GM12873 (cell line): ENCODE results near the gene ELOA.

Experiments used
- TF ChIP-seq, protein P1 (sequence below): IDR thresholded peaks from 2 replicates; pipeline ENCODE4 v1.5.1; 2012; ENCODE audit warnings: low read depth, mild to moderate bottlenecking, moderate library complexity, low read length, control low read depth; ENCODE audit not compliant: insufficient read depth; ENCODE audit errors: missing control alignments

The ELOA gene

DNA sequence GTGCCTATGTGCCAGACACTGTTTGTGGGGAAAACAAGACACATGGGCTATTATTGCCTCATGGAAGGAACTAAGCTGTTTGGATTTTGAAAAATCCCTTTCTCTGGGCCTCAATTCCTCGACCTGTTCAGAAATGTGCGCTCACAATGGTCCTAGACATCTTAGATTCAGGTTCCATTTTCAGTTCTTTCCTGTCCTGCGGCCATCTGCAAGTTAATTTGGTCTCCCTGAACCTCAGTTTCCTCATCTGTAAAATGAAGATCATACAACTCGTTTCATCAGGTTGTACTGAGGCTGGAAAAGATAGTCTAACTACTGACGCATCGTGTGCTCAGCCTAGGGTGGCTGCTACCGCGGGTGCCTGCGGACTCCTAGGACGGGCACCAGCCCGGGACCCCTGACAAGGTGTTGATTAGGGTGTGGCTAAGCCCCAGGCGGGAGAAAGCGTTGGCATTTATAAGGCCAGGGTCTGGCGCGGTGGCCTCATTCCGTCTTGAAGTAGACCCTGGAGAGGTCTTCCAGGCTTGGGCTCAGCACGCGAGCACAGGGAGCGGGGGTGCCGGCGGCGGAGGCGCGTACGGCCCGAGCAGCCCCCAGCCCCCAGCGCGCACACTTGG, 493 bp upstream of the ELOA start:
- TF ChIP-seq, protein P1, sequence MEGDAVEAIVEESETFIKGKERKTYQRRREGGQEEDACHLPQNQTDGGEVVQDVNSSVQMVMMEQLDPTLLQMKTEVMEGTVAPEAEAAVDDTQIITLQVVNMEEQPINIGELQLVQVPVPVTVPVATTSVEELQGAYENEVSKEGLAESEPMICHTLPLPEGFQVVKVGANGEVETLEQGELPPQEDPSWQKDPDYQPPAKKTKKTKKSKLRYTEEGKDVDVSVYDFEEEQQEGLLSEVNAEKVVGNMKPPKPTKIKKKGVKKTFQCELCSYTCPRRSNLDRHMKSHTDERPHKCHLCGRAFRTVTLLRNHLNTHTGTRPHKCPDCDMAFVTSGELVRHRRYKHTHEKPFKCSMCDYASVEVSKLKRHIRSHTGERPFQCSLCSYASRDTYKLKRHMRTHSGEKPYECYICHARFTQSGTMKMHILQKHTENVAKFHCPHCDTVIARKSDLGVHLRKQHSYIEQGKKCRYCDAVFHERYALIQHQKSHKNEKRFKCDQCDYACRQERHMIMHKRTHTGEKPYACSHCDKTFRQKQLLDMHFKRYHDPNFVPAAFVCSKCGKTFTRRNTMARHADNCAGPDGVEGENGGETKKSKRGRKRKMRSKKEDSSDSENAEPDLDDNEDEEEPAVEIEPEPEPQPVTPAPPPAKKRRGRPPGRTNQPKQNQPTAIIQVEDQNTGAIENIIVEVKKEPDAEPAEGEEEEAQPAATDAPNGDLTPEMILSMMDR, result no peak

DNA sequence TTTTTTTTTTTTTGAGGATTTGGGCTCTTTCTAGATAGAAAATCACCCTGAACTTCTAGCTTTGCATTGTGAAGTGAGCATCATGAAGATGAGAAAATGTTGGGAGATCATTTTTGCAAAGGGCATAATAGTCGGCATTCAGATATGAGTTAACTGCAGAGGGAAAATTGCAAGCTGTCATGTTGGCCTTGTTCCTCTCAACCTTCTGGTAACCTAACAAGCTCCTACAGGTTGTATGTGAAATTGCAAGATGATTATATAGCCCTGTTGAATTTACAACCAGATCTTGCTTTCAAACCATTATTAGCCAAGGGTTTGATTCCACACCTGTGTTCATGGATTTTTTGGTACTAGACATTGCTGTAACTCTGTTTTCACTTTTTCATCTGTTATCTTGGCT, 2.2 kb downstream of the ELOA start:
- TF ChIP-seq, protein P1, result peak; percentile 67

DNA sequence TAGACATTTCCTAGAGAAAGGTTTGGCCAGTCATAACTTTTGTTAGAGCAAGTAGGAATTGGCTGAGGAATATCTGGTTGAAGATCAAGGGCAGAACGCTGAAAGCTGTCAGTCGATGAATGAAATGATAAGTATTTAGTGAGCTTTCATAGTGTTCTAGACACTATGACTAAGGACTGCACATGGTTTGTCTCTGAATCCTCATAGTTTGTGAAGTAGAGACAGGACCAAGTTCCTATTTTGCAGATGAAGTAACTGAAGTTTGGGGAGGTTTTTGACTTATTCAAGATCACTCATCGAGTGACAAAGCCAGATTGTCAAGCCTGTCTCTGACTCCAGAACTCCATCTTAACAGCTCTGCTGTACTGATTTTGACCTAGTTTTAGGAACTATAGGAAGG, 4.7 kb downstream of the ELOA start:
- TF ChIP-seq, protein P1, result no peak

DNA sequence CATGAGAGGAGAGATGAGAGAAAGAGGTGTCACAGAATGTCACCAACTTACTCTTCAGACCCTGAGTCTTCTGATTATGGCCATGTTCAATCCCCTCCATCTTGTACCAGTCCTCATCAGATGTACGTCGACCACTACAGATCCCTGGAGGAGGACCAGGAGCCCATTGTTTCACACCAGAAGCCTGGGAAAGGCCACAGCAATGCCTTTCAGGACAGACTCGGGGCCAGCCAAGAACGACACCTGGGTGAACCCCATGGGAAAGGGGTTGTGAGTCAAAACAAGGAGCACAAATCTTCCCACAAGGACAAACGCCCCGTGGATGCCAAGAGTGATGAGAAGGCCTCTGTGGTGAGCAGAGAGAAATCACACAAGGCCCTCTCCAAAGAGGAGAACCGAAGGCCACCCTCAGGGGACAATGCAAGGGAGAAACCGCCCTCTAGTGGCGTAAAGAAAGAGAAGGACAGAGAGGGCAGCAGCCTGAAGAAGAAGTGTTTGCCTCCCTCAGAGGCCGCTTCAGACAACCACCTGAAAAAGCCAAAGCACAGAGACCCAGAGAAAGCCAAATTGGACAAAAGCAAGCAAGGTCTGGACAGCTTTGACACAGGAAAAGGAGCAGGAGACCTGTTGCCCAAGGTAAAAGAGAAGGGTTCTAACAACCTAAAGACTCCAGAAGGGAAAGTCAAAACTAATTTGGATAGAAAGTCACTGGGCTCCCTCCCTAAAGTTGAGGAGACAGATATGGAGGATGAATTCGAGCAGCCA, 8.0 kb downstream of the ELOA start:
- TF ChIP-seq, protein P1, result peak; percentile 91

DNA sequence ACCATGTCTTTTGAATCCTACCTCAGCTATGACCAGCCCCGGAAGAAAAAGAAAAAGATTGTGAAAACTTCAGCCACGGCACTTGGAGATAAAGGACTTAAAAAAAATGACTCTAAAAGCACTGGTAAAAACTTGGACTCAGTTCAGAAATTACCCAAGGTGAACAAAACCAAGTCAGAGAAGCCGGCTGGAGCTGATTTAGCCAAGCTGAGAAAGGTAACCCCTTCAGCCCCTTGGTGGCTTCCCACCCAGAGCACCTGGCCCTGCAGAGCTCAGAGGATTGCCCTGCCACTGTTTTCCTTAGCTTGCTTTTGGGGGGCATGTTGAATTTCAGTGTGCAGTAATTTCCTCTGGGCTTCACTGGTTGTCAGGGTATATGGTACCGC, 8.5 kb downstream of the ELOA start:
- TF ChIP-seq, protein P1, result no peak

DNA sequence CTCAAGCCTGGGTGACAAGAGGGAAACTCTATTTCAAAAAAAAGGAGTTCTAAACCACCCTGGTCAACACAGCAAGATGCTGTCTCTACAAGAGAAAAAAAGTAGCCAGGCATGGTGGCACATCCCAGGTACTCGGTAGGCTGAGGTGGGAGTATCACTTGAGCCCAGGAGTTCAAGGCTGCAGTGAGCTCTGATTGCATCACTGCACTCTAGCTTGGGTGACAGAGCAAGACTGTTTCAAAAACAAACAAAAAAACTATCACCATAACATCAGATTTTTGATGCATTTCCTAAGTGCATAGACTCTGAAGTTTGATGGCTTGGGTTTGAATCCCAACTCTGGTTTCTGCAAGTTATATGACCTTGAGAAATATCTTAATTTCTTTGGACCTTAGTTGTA, 9.6 kb downstream of the ELOA start:
- TF ChIP-seq, protein P1, result no peak

DNA sequence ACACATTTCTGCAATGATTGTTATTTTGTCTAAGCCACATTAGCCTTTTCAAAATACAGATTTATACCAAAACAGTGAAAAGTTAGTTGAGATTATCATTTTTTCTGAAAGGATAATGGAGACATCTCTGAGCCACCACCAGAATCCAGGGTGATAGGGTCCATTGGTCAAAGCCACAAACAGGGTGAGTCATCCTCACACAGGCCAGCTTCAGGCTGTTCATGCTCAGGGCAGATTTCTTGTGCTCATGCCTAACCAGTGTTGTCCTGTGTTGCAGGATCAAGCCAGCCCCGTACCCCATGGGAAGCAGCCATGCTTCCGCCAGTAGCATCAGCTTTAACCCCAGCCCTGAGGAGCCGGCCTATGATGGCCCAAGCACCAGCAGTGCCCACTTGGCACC, 13.4 kb downstream of the ELOA start:
- TF ChIP-seq, protein P1, result no peak
